SK-N-MC (cell line): Measurements from ENCODE around the gene NR1D1.

ENCODE experiments used
- EZH2 ChIP-seq: fragments of 200-600 bp; sonication (generic); IDR thresholded peaks from one replicate; pipeline ENCODE4 v1.6.1; 2017; ENCODE audit warnings: antibody characterized with exemption
- FOXP2 ChIP-seq: optimal IDR thresholded peaks from 2 replicates; pipeline ENCODE3; 2011; ENCODE audit warnings: mild to moderate bottlenecking, moderate library complexity; ENCODE audit not compliant: insufficient read depth; ENCODE audit errors: extremely low read length, control extremely low read depth
- POLR2AphosphoS5 ChIP-seq: IDR thresholded peaks from 2 replicates; pipeline ENCODE4 v1.6.1; 2012; ENCODE audit warnings: mild to moderate bottlenecking, low read depth, low read length, borderline replicate concordance

DNA sequence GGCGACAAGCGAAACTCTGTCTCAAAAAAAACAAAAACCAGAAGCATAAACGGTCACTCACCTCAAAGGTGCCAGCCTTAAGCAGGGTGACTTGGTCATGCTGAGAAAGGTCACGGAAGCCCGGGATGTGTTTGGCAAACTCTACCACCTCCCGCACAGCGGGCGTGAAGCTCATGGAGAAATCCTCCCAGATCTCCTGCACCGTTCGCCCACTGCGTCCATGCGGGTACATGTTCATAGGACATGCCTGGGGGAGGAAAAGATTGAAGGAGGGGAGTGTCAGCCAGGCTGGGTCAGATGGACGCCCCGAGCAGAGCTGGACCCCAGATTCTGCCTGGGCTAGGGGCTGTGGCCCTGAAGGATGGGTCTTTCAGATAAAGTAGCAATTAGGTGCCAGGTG is 5.5 kb downstream of the NR1D1 start:
- no peak; the same call in 1 of the 2 replicates for TF ChIP-seq POLR2AphosphoS5
- no peak for TF ChIP-seq EZH2
- TF ChIP-seq FOXP2: no peak
